GM21515 (cell line): ENCODE measurements around the gene TGFB2.

Experiments used
- ATAC-seq: cut with Tn5 transposase; IDR thresholded peaks from one replicate; pipeline ENCODE4 v1.9.1; 2021; ENCODE audit not compliant: unreplicated experiment

The TGFB2 gene

DNA sequence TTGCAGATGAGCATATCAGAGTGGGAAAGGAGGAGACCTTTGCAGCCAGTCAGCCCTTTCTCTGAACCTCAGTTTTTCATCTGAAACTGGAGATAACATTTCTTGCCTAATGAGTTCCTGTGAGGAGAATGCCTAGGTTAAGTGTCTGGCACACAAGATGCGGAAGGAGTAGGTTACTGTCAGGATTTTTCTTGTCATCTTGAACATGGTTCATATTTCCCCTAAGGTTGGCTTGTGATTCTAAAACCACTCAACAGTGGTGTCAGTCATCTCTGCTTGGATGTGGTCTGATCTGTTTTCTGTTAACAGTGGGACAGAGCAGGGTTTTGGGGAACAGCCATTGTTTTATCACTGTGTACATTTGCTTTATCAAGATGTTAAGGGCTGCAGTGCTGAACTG lies 70.6 kb downstream of the TGFB2 start:
- ATAC-seq: no peak

DNA sequence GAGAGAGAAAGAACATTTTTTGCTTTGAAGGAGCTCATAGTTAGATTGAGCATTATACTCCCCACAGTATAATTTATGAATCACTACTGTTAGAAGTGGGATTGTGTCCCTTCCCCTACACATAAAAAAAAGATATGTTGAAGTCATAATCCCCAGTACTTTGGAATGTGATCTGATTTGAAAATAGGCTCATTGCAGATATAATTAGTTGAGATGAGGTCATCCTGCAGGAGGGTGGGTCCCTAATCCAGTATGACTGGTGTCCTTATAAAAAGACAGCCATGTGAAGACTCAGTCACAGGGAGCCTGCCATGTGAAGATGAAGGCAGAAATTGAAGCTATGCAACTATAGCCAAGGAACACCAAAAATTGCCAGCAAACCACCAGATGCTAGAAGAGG lies 76.4 kb downstream of the TGFB2 start:
- ATAC-seq: no peak

DNA sequence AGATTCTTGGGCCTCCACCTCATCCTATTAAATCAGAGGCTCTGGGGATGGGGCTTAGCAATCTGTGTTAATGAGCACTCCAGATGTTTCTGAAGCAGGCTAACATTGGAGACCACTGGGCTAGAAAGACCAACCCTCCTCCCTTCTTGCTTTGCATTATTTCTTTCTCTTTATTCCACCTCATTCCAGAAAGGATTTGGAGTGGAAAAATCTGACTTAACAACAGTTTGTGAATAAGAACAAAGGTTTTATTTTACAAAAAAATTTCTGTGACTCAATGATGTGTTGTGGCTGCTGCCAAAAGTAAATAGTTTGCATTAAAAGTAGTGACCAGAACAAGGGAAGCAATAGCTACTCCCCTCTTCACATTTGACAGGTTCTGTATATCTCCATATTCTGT lies 79.4 kb downstream of the TGFB2 start:
- ATAC-seq: no peak

DNA sequence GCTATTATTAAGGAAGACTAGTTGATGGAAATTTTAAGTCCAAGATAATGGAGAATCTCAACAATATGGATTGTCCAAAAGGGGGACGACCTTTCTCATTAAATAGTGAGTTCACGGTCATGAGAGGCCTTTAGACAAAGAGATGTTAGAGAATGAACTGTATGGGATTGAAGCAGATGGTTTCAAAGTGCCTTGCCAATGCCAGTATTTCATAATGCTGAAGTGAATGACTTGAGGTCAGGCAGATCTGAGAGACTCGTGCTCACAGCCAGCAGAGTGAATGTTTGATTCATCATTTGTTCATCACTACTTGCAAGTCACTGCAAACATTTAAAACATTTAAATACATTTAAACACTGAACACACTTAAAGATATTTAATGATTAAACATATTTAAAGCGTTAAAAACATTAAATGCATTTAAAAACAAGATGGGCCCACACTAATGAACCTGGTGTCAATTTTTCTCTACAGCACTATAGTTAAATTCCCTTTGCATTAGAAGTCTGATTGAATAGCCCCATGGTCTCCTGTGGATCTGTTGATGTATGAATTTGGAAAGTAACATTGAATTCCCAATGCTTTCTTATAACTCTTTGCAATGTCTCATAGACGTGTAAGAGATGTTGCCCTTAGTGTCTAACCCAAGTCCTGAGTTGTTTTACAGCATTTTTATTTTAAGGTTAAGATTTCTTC lies 80.7 kb downstream of the TGFB2 start:
- ATAC-seq: no peak

DNA sequence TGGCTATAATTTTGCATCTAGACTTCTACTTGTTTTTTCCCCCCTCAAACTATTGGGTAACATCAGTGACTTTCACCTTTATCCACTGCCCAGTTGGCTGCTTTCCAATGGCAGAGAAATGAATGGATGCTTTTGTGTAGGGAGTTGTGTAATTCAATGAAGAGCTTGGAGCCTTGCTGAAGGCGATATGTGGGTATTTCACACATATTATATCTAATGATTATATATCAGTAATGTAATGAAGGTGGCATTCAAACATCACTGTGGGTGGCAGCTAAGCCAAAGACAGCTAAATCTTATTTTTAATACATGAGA lies 81.2 kb downstream of the TGFB2 start:
- ATAC-seq: no peak

DNA sequence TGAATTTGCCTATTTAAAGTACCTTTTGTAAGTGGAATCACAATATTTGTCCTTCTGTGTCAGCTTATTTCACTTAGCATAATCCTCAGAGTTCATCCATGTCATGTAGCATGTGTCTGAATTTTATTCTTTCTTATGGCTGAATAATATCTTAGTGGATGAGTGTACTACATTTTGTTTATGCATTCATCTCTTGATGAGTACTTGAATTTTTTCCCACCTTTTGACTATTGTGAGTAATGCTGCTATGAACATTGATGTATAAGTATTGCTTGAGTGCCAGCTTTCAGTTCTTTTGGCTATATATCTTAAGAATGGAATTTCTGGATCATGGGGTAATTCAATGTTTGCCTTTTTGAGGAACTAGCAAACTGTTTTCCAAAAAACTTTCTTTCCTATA lies 84.2 kb downstream of the TGFB2 start:
- no peak for ATAC-seq

DNA sequence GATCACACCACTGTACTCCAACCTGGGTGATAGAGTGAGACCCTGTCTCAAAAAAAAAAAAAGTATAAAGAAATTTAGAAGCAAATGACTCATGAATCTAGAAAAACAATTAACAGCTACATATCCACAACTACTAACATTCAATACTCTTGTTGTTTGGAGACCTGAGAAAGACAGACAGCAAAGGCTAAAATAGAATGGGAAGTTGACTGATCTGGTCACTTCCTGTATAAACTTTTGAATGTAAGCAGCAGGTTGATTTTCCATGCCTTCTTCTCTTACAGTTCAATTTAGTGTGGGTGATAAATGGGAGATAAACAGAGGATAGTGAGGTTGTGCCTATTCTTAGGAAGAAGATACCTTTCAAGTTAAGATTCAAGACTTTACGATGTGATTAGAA lies 85.2 kb downstream of the TGFB2 start:
- no peak for ATAC-seq

DNA sequence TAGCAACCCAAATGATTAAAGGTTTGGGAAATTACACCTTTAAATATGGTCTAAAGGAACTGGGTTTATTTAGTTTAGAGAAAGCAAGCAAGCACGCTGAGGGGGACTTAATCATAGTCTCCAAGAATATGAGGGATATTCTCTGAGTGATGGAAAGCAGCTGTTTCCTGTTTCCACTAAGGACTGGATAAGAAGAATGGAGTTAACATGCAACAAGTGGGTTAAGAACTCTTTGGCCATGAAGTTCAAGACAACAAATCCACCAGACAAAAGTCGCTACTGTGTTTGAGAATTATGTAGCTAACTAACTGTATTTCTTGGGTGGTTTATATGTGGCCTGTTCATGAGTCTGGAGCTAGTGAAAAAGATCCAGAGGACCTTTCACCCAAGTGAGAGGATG lies 85.7 kb downstream of the TGFB2 start:
- ATAC-seq: no peak

DNA sequence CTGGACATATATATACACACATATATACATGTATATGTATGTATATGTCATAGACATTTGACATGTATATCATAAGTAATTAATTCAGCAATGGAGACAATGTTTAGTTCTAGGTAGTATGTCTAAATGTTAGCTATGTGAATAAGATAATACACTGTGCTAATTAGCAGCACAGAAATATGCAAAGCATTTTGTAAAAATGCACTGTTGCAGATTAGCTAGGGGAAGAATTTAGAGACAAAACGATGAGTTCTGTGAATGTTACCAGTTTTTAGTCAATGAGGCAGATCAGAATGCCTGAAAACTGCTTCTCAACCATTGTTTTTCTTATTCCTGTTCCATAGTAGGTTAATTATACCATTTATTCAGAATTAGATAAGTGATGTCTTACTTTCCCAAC lies 86.3 kb downstream of the TGFB2 start:
- no peak for ATAC-seq

DNA sequence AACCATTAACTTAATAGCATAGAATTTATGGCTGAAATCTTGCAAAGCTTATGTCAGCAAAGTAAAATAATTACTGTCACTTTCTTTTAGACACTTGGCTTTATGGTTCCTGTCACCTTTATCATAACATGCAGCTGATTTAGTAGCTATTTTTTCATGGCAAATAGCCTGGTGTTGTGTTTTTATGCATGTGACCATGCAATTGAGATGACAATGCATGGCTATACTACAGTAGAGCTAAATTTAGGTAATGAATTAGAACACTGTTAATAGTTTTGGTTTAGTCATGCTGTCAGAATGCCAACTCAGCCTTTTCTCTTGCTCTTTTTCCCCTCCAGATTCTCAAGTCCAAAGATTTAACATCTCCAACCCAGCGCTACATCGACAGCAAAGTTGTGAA lies 88.6 kb downstream of the TGFB2 start:
- ATAC-seq: no peak

DNA sequence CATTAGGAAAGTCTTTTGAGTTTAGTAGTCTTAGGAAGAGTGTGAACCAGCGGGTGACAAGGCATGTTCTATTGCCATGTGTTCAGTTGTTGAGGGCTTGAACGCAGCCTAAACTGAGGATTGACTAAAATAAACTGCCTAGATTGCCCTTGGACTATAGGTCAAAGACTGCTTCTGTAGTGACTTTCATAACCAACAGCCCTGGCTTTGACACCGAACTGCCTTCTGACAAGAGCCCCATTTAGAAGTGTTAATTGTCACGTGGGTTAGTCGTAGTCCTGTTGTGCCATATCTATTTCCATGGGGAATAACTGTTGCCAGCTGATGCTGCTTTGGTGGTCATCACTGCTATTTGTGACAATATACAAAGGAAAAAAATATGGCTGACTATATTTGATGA lies 90.4 kb downstream of the TGFB2 start:
- no peak for ATAC-seq

DNA sequence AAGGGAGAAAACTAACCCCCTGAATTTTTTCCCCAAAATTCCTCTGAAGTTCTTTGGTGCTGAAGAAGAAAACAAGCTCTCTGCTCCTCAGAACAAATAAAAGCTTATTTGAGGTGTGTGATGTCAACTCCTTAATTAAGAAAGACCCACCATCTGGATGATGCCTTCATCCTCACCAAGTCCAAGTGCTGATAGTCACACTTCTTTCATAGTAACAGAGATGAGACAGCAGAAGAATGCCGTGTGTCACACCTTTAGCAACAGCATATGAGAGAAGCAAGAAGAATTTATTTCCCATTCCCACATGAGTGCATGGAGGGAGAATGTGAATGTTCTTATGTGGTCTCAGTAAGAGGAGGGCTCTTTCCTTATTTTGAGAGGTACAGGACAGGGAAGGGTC lies 91.2 kb downstream of the TGFB2 start:
- ATAC-seq: no peak

DNA sequence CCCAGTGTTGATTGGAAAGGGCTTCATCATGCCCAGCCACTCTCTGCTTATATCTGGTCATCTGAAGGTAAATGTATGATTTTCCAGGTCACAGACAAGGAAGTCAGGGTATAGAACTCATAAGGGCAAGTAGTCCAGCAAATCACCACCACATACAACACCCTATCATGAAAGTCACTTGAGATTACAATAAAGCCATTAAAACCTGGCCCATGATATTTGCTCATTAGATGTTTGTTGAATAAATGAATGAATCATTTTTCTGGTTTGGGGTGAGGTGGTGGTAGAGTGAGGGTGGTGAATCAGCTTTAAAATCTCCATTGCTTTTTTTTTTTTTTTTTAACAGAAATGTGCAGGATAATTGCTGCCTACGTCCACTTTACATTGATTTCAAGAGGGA lies 91.9 kb downstream of the TGFB2 start:
- no peak for ATAC-seq

DNA sequence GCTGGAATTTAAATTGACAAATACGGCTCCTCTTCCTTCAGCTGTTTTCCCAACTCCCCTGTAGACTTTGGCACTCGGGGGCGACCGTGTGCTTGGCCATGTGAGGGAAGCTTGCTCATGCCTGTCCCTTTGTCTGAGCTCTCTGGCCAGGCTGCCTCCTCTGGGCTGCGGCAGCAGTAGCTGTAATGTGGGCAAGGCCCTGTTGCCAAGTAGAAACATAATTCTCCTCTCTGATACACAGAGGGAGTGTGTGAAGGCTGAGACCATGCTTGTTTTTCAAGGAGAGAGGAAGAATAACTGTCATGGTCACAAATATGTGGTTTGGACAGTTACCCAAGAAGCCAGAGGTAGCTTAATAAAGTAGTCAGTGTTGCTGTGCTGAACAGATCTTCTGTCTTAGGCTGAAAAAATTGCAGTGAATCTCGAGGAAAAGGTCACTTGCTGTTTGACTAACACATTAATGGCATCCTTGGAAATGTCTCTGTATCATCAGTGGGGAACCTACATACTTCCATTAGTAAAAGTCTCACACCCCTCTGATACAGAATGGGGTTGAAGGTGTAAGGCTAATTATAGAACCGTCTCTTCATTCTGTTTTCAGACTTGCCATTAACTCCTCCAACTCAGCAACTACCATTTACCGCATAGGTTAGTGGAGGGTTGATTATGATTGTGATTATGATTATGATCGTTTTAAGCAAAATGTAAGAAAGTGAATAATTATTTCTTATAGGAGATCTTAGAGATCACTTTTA lies 94.6 kb downstream of the TGFB2 start:
- ATAC-seq: no peak

DNA sequence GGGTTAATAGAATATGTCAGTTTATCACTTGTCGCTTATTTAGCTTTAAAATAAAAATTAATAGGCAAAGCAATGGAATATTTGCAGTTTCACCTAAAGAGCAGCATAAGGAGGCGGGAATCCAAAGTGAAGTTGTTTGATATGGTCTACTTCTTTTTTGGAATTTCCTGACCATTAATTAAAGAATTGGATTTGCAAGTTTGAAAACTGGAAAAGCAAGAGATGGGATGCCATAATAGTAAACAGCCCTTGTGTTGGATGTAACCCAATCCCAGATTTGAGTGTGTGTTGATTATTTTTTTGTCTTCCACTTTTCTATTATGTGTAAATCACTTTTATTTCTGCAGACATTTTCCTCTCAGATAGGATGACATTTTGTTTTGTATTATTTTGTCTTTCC lies 98.1 kb downstream of the TGFB2 start:
- ATAC-seq: no peak

DNA sequence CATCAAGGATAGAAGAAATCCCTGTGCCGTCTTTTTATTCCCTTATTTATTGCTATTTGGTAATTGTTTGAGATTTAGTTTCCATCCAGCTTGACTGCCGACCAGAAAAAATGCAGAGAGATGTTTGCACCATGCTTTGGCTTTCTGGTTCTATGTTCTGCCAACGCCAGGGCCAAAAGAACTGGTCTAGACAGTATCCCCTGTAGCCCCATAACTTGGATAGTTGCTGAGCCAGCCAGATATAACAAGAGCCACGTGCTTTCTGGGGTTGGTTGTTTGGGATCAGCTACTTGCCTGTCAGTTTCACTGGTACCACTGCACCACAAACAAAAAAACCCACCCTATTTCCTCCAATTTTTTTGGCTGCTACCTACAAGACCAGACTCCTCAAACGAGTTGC lies 99.0 kb downstream of the TGFB2 start:
- ATAC-seq: no peak

DNA sequence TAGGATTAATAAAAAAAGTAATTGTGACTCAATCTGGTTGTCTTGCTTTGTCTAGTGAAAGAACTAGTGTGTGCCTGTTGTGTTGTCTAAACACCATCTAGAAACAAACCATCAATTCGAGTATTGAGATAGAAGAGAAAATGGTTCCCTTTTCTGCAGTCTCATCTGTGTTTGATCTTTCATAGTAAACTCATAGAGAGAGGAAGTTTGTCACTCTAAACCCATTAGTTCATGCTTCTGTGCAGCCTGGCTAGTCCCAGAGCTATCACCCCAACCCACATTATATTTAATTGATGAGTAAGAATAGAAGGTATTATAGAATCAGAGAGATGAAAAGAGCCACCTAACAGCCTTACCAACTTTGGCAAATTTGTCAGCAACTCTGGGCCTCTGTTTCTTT lies 99.5 kb downstream of the TGFB2 start:
- no peak for ATAC-seq

DNA sequence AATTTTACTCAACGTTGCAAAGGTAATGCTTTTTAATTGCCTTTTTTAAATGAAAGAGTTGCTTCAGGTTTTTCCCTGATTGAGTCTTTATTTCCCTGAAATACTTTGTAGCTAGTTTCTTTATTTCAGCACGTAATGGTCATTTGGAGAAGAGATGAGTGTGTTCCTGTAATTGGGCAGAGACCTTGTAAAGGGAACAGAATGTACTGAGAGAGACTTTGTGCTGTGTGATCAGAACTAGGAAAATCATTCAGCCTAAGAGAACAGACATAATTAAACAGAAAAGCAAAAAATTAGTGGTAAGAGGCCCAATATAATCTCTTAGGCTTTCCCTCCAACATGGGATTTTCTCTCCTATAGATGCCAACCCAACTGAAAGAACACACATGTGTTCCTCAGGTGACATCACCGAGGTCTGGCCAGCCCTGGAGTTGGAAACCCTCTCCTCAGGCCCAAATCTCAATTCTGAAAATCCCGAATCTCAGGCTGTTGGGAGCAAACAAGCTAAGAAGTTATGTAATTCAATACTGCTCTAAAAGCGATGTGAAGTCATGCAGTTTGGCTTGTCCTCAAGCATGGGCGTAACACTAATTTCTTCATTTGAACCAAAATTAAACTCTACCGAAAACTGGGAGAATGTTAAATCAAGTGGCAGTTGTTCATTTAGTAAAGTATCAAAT lies 102.0 kb downstream of the TGFB2 start:
- ATAC-seq: no peak

DNA sequence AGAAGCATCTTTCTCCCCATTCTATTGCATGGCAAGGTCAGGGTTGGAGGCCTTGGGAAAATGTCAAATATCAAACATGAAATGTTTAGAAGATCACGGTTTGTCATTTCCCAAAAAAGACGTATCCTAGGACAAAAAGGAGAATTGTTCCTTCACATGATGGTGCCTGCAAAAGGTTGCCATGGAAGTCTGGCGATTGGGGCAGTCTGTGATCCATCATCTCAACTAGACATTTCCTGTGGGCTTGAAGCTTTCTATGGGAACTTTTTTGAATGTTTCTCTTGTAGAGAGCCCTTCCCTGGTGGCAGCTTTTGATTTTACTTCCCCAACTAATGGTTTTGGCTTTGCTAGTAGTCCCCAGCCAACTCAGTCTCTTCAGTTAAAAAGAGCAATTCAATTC lies 106.3 kb downstream of the TGFB2 start:
- no peak for ATAC-seq

DNA sequence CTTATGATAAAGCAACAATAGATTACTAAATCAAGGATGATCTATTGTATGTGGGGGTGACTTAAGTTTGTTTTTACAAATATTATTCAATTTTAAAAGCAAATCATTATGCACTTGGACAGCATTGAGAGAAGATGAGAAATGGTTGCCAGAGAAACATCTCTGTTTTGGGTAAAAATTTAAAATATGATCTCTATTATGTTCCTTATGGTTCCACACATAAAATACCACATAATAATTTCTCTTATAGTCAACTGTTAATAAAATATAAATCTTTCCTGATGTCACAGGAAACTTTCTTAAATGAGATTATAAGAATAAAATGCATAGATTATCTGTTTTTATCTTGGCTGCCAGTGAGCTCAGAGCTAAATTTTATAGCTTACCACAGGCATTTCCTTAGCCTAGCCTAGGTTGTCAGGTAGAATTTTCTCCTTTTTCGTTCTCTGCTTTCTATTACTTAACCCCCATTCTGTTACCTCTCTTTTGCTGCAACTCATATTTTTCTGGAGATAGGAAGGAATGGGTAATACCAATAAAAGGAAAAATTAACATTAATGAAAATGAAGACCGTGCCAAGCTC lies 109.7 kb downstream of the TGFB2 start:
- no peak for ATAC-seq

DNA sequence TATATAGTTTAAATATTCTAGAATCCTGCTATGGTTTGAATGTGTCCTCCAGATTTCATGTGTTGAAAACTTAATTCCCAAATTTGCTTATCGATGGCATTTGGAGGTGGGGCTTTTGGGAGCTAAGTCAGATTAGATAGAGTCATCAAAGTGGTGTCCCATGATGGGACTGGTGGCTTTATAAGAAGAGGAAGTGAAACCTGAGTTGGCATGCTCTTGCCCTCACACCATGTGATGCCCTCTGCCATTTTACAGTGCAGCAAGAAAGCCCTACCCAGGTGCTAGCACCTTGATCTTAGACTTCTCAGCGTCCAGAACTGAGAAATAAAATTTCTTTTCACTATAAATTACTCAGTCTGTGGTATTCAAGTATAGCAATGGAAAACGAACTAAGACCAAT lies 111.3 kb downstream of the TGFB2 start:
- ATAC-seq: no peak

DNA sequence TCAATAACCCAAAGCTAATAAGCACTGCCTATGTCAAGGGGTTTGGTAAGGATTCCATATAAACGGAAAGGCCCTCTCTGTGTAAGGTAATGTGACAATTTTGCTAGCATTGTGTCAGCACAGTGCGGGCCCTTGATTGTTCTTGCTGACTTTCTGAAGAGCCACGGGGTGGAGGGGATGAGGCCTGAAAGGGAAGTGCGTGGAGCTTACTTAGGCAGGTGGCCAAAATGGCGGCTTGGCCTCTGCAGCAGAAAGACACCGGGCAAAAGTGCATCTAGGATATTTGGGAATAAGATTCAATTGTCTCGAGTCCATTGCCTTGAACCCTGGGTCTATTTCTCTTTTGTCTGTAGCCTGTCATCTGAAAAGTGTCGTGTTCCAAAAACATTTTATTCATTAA lies 114.3 kb downstream of the TGFB2 start:
- no peak for ATAC-seq
